ENCODE measurements around the gene ZNF407.
A peak's percentile ranks its signal among the peaks of the same experiment; 100 is the strongest.

The ZNF407 gene

DNA sequence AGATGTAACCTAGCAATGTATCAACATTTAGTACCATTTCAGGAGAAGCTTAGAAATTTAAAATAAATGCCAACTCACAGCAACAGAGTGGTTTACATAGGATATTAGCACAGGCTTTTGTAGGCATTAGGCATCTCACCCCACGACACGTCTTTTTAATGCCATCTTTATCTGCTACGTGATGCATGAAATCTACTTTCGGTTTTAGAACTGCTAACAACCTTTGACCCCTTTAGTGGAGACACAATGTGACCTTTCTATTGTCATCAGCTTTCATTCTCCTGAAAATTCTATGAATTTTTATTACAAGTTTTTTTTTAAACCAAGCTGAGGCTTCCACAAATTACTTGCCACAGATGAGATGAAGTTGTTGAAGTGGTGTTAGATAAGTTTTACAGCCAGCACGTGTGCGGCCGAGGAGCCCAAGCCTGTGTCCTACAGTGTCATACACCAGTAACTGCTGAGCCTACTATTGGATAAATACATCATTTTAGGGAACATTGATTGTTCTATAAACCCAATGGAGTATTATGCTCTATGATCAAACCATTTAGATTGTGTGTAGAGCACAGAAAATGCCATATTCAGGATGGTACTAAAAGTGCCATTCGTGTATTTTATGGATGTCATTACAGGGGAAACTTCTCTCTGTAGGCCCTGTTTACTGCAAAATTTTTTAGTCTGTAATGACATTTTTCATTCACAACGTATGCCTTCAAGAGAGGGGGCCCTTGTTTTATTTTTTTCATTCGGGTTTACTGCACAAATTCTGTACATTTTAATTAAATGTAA lies 459.7 kb downstream of the ZNF407 start:
- Mint-ChIP-seq H3K4me3 (no peak overlapping the region), H3K36me3 (peaks cover 23% of the 10 kb centered on the region), H3K4me1 (no peaks in the 10 kb centered on the region), H3K27ac (no peak overlapping the region), H3K27me3 (no peaks in the 10 kb centered on the region), H3K9me3 (no peaks in the 10 kb centered on the region)
- ATAC-seq, result no peak

DNA sequence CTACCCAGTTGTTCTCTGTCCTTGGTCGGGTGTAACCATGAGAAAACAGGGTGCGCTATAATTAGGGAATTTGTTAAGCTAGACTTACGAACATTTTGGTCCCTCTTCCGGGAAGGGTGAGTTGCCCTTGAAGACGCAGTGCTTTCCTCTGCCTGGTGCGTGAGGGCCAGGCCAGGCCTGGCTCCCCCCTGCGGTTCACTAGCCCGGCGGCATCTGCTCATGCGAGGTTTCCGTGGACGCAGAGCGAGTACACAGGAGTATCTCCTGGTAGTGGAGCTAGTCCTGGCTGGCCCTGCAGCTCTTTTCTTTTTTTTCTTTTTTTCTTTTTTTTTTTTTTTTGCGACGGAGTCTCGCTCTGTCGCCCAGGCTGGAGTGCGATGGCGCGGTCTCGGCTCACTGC lies 462.5 kb downstream of the ZNF407 start:
- no peaks in the 10 kb centered on the region for H3K4me1 Mint-ChIP-seq
- H3K27me3 Mint-ChIP-seq, result no peaks in the 10 kb centered on the region
- H3K4me3 Mint-ChIP-seq, result no peak overlapping the region
- peaks cover 40% of the 10 kb centered on the region for H3K36me3 Mint-ChIP-seq
- H3K27ac Mint-ChIP-seq, result no peak overlapping the region
- no peak for ATAC-seq
- no peaks in the 10 kb centered on the region for H3K9me3 Mint-ChIP-seq

DNA sequence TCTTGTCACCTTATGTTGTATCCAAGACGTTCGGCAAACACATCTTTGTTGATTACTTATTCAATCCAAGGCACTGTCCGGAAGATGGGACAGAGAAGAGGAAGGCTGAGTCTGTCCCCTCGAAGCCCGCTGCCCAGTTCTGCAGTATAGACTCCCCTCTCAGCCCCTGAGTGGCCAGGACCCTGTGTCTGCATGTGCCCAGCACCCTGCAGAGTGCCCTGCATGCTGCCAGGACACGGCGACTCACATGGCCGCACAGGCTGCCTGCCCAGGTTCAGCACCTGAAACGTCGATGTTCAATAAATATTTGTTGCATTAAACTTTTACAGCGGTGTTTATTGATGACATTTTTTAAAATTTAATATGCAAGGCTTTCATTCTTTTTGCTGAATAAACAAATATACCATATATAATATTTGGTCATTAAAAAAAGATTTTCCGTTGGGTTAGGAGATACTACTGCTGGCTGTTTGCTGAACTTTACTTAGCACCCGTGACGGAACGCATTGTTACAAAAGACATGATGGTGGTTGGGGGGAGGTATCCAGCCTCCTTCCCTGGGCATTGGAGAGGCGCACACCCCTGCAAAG lies 464.7 kb downstream of the ZNF407 start:
- no peak for ATAC-seq
- Mint-ChIP-seq H3K36me3 (peaks cover 44% of the 10 kb centered on the region), H3K4me3 (no peak overlapping the region), H3K27me3 (no peaks in the 10 kb centered on the region), H3K27ac (no peak overlapping the region), H3K9me3 (no peaks in the 10 kb centered on the region), H3K4me1 (peaks cover 5% of the 10 kb centered on the region)

DNA sequence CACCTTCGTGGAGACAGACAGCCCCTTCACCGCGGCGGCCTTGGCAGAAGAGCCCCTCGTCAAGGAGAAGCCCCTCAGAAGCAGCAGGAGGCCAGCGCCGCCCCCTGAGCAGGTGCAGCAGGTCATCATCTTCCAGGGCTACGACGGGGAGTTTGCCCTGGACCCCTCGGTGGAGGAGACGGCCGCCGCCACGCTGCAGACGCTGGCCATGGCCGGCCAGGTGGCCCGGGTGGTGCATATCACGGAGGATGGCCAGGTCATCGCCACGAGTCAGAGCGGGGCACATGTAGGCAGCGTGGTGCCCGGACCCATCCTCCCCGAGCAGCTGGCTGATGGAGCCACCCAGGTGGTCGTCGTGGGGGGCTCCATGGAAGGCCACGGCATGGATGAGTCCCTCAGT lies 465.5 kb downstream of the ZNF407 start:
- no peak overlapping the region for H3K27ac Mint-ChIP-seq
- no peaks in the 10 kb centered on the region for H3K27me3 Mint-ChIP-seq
- peaks cover 12% of the 10 kb centered on the region for H3K4me1 Mint-ChIP-seq
- no peak overlapping the region for H3K4me3 Mint-ChIP-seq
- peaks cover 44% of the 10 kb centered on the region for H3K36me3 Mint-ChIP-seq
- H3K9me3 Mint-ChIP-seq, result no peaks in the 10 kb centered on the region
- ATAC-seq, result no peak

DNA sequence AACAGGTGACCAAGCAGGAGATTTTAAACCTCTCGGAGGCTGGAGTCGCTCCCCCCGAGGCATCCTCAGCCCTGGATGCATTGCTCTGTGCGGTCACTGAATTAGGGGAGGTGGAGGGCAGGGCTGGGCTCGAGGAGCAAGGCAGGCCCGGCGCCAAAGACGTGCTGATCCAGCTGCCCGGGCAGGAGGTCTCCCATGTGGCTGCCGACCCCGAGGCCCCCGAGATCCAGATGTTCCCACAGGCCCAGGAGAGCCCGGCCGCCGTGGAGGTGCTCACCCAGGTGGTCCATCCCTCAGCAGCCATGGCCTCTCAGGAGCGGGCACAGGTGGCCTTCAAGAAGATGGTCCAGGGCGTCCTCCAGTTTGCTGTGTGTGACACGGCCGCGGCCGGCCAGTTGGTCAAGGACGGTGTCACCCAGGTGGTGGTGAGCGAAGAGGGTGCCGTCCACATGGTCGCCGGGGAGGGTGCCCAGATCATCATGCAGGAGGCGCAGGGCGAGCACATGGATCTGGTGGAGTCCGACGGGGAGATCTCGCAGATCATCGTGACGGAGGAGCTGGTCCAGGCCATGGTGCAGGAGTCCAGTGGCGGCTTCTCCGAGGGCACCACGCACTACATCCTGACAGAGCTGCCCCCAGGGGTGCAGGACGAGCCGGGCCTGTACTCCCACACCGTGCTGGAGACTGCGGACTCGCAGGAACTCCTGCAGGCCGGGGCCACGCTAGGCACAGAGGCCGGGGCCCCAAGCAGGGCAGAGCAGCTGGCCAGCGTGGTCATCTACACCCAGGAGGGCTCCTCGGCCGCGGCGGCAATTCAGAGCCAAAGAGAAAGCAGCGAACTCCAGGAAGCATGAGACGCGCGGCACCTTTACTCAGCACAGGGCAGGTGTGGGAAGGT lies 466.2 kb downstream of the ZNF407 start:
- Mint-ChIP-seq H3K27me3 (no peaks in the 10 kb centered on the region), H3K9me3 (no peaks in the 10 kb centered on the region), H3K4me1 (peaks cover 12% of the 10 kb centered on the region), H3K4me3 (no peak overlapping the region), H3K36me3 (peaks cover 44% of the 10 kb centered on the region), H3K27ac (no peak overlapping the region)
- no peak for ATAC-seq

DNA sequence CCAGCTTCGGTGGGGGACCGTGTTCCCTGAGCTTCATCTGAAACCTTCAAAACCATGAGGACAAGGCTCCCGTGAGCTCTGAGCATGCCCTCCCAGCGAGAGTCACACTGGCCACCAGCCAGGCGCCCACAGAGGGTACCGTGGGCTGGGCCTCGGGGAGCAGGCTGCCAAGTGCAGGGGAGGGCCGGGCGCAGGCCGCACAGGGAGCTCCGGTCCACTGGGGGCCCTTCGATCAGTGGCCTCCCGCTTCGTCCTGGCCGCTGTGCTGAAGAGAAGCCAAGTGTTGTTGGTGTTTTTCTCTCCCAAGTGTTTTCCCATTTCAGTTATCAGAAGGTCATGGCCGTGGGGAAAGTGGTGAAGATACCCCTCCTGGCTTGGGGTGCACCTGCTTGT lies 466.8 kb downstream of the ZNF407 start:
- Mint-ChIP-seq H3K27me3 (no peaks in the 10 kb centered on the region), H3K4me1 (peaks cover 14% of the 10 kb centered on the region), H3K9me3 (no peaks in the 10 kb centered on the region), H3K36me3 (peaks cover 39% of the 10 kb centered on the region), H3K4me3 (no peak overlapping the region), H3K27ac (no peak overlapping the region)
- ATAC-seq, result no peak

DNA sequence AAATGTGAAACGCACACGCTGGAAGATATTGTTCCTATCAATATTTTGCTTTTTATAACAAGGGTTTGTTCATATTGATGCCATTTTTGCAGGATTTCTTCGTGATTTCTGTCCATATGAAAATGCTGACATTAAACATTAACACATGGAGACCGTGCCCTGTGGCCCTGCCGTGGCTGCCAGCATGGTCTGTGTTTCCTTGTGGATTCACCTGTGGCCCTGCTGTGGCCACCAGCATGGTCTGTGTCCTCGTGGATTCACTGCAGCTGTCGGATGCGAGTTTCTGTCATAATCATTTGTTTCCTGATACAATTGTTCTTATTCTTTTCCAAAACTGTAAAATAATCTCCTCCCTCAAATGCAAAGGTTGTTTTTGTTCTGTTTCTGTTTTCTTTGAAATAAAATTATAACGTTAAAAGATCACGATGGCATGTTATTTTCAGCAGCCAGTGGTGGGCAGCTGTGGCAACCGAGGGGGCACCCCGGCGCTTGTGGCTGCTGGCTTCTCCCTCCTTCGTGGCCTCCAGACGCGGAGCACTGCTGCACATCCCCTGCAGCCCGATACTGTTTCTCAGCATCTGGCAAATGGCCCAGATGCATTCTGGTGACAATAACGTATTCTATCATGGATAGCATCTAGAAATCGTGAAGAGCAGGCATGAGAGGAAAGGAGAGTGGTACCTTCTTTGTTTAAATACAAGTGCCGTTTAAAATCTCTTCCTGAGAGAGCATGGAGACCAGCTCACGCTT lies 467.8 kb downstream of the ZNF407 start:
- no peak for ATAC-seq
- Mint-ChIP-seq H3K27me3 (no peaks in the 10 kb centered on the region), H3K4me3 (no peak overlapping the region), H3K36me3 (peaks cover 37% of the 10 kb centered on the region), H3K27ac (no peak overlapping the region), H3K9me3 (no peaks in the 10 kb centered on the region), H3K4me1 (peaks cover 23% of the 10 kb centered on the region)

DNA sequence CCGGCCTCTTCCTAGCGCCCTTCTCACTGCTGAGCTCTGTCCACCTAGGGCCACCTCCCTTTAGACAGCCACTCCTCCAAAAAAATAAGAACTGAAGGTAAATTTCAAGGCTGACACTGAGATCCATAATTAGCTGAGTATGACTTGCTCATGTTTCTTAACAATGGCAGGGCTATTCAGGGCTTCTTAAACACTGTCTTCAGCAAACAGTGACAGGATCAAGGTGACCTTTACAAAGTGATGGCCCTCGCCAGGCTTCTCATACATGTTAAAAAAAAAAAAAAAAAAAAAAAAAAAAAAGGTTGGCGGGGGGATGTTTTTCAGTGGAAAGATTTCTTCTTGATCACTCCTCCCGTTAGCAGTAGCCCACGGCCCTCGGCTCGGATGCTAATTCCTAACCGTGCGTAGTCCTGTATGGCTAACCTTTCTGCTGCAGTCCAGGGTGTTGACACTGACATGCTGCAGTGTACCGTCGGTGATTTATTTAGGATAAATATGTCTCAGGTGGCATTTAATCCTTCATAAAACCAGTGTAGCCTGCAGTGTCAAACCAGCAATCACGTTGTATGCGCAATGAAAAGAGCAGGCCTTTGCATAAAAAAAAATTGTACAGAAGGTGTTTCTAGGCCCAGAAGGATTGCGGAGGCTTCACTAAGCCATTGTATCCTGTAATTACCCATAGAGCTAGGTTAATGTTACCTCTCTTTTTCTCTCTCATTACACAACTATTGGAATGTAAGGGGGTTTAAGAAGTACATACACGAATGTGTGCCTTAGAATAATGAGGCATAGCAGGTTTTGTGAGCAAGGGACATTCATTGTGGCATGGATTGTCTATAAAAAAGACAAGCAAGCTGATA lies 468.6 kb downstream of the ZNF407 start:
- H3K27ac Mint-ChIP-seq, result no peak overlapping the region

DNA sequence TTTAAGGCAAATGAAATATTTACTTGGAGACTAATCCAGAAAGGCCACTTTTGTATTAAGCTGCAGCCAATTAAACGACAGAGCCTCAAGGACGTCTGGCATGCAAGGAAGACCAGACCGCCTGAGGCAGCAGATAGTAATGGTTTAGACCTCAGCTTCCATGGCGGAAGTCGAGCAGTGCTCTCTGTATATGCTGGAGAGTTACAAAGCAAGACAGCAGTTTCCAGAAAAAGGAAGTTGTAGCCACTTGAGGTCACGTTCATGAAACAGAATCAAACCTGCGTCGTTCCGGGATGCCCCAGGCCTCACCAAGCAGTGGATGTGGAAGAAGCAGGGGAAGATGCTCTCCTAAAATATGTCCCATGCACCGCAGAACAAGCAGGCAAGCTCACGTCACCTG lies 469.3 kb downstream of the ZNF407 start:
- peaks cover 31% of the 10 kb centered on the region for H3K36me3 Mint-ChIP-seq
- peaks cover 35% of the 10 kb centered on the region for H3K4me1 Mint-ChIP-seq
- no peaks in the 10 kb centered on the region for H3K9me3 Mint-ChIP-seq
- H3K27me3 Mint-ChIP-seq, result no peaks in the 10 kb centered on the region
- no peak for ATAC-seq
- H3K27ac Mint-ChIP-seq, result peak overlapping the region; percentile 92
- no peak overlapping the region for H3K4me3 Mint-ChIP-seq

More for the DNA sequence above, 468.6 kb downstream of the ZNF407 start:
- Mint-ChIP-seq H3K4me1 (peaks cover 31% of the 10 kb centered on the region), H3K9me3 (no peaks in the 10 kb centered on the region), H3K4me3 (no peak overlapping the region), H3K27me3 (no peaks in the 10 kb centered on the region), H3K36me3 (peaks cover 37% of the 10 kb centered on the region)
- no peak for ATAC-seq

DNA sequence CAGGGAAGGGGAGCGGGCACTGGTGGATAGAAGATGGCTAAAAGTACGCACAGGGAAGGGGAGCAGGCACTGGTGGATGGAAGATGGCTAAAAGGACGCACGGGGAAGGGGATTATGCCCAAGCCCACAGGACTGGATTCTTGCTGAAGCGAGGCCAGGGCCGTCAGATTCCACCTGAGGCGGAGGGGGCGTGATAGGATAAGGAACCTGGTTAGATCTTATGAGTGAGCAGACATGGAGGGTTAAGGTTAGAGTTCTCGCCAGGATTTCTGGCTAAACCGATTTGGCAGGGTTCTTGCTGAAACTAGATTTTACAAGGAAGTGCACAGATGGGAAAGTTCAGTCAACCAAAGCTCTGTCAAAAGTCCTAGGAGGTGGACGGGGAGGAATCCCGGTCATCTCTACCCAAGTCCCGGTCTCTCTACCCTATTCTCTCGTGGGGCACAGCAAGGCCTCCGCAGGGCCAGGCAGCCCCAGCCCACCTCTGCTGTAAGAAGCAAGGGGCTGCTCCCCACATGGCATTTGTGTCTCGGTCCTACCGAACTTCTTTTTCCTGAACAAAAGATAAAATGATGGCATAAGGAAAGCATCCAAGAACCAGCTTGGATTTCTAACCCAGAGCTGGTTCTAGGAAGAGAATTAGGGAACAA lies 470.5 kb downstream of the ZNF407 start:
- peak overlapping the region; percentile 92 for H3K27ac Mint-ChIP-seq
- no peak overlapping the region for H3K4me3 Mint-ChIP-seq
- no peaks in the 10 kb centered on the region for H3K27me3 Mint-ChIP-seq
- H3K9me3 Mint-ChIP-seq, result no peaks in the 10 kb centered on the region
- H3K4me1 Mint-ChIP-seq, result peaks cover 35% of the 10 kb centered on the region
- H3K36me3 Mint-ChIP-seq, result peaks cover 27% of the 10 kb centered on the region
- ATAC-seq, result no peak

DNA sequence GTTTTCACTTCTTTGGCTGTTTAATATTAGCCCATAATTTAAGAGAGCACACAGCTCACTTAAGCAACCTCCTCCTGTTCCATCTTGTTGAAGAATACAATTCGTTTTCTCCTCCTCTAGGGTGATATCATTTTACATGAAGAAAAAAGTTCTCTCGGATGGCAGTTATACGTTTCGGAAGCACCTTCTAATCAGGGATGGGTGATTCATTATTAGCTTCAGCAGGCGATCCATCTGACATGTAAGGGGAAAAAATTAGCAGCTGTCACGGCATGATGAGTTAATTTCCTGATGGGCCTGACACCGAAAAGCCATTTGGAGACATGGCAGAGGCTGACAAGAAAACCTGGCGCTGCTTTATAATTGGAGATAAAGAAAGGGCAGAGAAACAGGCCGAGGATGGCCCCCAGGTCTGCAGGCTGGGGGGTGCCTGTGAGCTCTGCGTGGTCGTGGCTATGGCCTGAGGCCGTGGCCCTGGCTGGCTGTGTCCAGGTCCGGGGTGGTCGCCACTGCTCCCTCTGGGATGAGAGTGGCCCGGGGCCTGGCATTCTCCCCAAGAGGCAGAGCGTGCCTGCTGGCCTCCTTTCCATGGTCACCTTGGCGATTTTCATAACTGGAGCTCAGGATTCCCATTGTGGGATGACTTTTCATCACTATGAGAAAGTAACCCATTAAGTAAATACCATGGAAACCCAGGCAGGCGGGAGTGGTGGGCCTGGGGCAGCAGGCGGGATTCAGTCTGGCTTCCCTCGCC lies 471.2 kb downstream of the ZNF407 start:
- Mint-ChIP-seq H3K36me3 (peaks cover 20% of the 10 kb centered on the region), H3K27me3 (no peaks in the 10 kb centered on the region), H3K4me1 (peaks cover 35% of the 10 kb centered on the region), H3K9me3 (peaks cover 1% of the 10 kb centered on the region), H3K4me3 (no peak overlapping the region), H3K27ac (peak overlapping the region; percentile 92)
- no peak for ATAC-seq

DNA sequence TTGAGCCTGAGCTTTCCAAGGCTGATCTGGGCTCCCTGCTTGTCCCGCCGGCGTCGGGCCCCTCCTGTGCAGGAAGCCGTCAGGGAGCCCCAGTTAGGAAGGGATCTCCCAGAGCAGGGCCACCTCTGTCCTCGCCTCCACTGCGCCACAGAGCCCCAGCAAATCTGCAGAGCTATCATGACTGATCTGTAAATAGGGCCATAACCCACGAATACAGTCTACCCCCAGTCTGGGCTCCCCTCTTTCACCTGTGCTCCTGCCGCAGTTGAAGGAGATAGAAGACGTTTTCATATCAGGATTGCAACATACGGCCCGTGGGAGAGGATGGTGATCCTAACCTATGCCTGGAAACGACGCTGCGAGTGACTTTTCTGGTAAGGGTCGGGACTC lies 472.6 kb downstream of the ZNF407 start:
- peaks cover 35% of the 10 kb centered on the region for H3K4me1 Mint-ChIP-seq
- peak overlapping the region; percentile 70 for H3K4me3 Mint-ChIP-seq
- ATAC-seq, result no peak
- H3K36me3 Mint-ChIP-seq, result peaks cover 11% of the 10 kb centered on the region
- H3K27ac Mint-ChIP-seq, result peak overlapping the region; percentile 92
- H3K27me3 Mint-ChIP-seq, result no peaks in the 10 kb centered on the region
- H3K9me3 Mint-ChIP-seq, result peaks cover 4% of the 10 kb centered on the region

All from stimulated activated memory B cell treated with anti-CD40 and anti-IgM and Interleukin-4, amounts not matched to agents 10 μg/mL and 1 μg/mL and 100 μg/mL, for 72 hours (primary cell).